Measurements from ENCODE around the gene MYO18A.
"Not testable (repeated sequence)": the region's sequence is repeated elsewhere in the genome, so short reads cannot be mapped to it uniquely, and the experiment has no call there.

Gene MYO18A, protein sequence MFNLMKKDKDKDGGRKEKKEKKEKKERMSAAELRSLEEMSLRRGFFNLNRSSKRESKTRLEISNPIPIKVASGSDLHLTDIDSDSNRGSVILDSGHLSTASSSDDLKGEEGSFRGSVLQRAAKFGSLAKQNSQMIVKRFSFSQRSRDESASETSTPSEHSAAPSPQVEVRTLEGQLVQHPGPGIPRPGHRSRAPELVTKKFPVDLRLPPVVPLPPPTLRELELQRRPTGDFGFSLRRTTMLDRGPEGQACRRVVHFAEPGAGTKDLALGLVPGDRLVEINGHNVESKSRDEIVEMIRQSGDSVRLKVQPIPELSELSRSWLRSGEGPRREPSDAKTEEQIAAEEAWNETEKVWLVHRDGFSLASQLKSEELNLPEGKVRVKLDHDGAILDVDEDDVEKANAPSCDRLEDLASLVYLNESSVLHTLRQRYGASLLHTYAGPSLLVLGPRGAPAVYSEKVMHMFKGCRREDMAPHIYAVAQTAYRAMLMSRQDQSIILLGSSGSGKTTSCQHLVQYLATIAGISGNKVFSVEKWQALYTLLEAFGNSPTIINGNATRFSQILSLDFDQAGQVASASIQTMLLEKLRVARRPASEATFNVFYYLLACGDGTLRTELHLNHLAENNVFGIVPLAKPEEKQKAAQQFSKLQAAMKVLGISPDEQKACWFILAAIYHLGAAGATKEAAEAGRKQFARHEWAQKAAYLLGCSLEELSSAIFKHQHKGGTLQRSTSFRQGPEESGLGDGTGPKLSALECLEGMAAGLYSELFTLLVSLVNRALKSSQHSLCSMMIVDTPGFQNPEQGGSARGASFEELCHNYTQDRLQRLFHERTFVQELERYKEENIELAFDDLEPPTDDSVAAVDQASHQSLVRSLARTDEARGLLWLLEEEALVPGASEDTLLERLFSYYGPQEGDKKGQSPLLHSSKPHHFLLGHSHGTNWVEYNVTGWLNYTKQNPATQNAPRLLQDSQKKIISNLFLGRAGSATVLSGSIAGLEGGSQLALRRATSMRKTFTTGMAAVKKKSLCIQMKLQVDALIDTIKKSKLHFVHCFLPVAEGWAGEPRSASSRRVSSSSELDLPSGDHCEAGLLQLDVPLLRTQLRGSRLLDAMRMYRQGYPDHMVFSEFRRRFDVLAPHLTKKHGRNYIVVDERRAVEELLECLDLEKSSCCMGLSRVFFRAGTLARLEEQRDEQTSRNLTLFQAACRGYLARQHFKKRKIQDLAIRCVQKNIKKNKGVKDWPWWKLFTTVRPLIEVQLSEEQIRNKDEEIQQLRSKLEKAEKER (N-terminal part only)

GRCh38 chr17:29180034-29180787, at the start of gene MYO18A:
TSS of gene MYO18A (minus strand) at chr17:29180398. CDS start at chr17:29166940, 13,458 bp downstream.
- DNase-seq (ENCODE audit: low read depth in 2 of 2): peak; percentile 67 to 82

- no peak for DNase-seq (ENCODE audit: low read depth in 2 of 2)
Observed at GRCh38 chr17:29225396-29225795, 45.2 kb upstream of the MYO18A start.

GRCh38 chr17:29221338-29221737, 41.1 kb upstream of the MYO18A start:
- DNase-seq (ENCODE audit: low read depth in 2 of 2): not testable (repeated sequence)

DNA sequence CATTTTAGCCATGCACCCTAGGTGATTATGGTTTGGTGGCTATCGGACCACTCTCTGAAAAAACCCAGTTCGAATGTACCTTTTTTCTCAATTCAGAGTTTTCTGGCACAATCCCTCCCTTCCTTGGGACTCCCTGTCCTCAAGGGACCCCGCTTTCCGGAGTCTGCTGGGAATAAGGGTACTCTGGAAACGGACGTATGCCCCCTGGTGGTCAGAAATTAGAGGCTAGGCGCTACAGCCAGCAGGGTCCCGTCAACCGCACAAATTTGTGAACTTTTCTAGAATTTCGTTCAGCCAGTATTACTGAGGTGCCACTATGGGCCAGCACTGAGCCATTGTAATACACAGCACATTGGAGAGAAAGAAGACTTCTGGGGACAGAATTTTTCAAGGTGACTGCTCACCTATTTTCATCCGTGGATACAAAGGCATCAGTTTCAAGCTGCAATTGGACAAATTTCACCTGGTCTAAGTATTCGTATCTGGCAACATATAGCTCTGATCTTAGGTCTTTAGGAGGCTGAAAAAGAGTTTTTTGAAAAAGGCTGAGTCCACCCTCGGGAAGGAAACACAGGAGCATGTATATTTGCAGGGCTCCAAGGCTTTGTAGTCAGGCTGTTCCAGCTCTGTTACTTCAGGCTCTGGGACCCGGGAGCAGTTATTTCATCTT, 39.3 kb upstream of the MYO18A start:
- DNase-seq (ENCODE audit: low read depth in 2 of 2): peak; percentile 54 to 66

GRCh38 chr17:29216856-29217255, 36.7 kb upstream of the MYO18A start:
- DNase-seq (ENCODE audit: low read depth in 2 of 2): no peak

GRCh38 chr17:29216181-29216580, 36.0 kb upstream of the MYO18A start:
- no peak for DNase-seq (ENCODE audit: low read depth in 2 of 2)

DNA sequence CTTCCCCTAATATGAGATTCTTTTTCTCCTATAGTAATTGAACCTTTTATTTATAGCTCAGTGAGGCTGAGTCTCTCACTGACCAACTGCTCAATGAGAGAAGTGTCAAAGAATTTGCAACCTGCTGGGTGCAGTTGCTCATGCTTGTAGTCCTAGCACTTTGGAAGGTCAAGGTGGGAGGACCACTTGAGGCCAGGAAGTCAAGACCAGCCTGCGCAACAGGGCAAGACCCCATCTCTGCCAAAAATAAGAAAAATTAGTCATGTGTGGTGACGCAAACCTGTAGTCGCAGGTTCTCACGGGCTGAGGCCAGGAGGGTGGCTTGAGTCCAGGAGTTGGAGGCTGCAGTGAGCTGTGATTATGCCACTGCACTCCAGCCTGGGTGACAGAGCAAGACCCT, 35.5 kb upstream of the MYO18A start:
- no peak for DNase-seq (ENCODE audit: low read depth in 2 of 2)

GRCh38 chr17:29215174-29215573, 35.0 kb upstream of the MYO18A start:
- no peak for DNase-seq (ENCODE audit: low read depth in 2 of 2)

DNA sequence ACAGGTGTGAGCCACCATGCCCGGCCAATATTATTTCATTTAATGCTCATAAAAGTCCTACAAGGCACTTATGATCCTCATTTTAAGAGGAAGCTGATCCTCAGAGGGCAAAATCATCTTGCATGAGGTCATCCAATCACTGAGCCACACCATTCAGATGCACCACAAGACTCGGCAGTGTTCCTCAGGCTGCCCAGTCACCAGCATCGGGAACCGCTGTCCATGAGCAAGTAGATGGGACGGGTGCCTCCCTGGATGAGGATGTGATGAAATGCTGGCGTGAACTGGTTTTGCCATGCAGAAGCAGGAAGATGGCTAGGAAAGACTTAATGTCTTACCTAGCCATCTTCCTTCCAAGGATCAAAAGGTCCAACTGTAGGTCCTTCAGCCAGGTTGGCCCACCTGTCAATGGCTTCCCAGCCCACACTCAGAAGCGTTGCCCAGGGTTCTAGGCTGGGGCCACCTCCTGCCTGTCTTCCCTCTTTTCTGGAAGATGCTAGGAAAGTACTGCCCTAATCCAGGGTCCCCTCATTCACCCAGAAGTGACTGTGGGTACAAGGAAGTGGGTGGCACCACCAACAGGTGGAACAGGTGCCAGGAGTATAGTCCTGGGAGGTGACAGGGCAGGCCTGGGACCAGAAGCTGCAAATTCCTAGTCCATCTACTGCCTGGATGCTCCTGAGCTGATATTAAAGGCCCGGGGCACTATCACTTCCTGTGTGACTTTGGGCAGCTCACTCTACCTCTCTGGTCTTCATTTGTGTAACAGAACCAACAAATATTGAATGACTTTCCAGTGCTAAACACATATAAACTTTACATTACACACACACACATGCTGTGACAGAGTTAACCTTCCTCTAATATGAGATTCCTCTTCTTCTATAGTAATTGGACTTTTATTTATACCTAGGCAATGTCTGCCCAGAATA, 34.3 kb upstream of the MYO18A start:
- no peak for DNase-seq (ENCODE audit: low read depth in 2 of 2)

- DNase-seq (ENCODE audit: low read depth in 2 of 2): no peak
Observed at GRCh38 chr17:29212681-29213121, 32.5 kb upstream of the MYO18A start.

DNA sequence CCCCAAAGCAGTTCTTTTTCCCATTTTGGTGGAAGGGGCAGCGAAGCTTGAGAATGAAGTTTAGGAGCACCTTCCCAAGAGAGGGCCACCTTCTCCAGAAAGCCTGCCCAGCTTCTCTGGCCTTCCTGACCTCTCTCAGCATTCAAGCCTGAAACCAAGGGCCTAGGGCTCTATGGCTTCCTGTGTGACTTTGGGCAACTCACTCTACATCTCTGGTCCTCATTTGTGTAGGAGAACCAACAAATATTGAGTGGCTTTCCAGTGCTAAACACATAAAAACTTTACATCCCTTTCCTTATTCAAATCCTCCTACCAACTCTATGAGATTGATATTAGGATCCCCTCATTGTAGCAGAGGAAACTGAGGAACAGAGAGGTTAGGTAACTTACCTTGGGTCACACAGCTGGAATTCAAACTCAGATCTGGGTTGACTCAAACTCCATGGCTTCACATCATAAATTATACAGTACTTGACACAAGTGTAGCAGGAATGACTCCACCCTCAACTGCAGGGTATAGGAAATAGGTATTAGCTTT, 32.0 kb upstream of the MYO18A start:
- DNase-seq (ENCODE audit: low read depth in 2 of 2): no peak

DNA sequence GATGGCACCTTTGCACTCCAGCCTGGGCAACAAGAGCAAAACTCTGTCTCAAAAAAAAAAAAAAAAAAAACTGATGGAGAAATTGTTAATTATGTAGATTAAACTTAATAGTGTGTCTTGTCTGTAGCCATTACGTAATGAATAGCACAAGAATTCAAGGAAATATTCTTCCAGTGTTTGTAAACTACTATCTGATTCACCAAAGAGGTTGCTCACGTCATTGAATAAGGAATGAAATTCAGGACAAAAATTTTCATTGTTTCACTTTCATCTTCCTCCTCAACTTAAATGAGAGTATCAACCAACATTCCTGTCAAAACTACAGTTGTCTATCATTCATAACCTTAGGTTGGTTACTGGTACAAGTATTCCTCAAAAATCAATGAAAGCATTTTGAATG, 30.7 kb upstream of the MYO18A start:
- no peak for DNase-seq (ENCODE audit: low read depth in 2 of 2)

DNA sequence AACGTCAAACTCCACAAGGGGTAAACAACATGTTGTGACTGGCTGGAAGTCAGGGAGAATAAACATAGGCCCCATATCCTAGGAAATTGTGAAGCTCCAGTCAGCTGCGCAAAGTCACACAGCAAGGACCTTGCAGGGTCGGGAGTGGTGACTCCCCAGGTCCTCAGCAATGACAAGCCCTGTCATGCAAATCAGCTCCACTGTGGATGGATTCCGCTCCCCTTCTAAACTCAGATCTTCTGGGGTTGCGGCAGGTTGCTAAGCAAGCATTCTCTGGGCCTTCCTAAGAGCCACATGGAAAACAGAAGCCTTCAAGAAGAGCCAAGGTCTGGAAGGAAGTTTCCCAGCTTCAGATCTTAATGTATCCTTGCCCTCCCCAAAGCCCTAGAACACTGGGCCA, 28.9 kb upstream of the MYO18A start:
- no peak for DNase-seq (ENCODE audit: low read depth in 2 of 2)

DNA sequence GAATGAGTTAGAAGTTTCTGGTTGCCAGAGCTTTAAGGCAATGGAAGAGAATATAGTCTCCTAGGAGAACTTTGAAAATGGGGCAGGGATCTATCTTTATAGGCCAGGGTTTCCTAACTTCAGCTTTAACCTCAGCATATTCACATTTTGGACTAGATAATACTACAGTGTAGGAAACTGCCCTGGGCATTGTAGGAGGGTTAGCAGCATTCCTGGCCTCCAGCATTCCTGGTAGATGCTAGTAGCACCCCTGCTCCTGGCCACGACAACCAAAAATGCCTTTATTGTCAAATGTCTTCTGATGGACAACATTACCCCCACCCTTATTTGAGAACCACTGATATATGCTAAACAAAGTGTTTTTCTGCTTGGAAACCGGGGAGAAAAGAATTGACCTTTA, 27.8 kb upstream of the MYO18A start:
- no peak for DNase-seq (ENCODE audit: low read depth in 2 of 2)

- no peak for DNase-seq (ENCODE audit: low read depth in 2 of 2)
Observed at GRCh38 chr17:29205047-29205446, 24.8 kb upstream of the MYO18A start.

DNA sequence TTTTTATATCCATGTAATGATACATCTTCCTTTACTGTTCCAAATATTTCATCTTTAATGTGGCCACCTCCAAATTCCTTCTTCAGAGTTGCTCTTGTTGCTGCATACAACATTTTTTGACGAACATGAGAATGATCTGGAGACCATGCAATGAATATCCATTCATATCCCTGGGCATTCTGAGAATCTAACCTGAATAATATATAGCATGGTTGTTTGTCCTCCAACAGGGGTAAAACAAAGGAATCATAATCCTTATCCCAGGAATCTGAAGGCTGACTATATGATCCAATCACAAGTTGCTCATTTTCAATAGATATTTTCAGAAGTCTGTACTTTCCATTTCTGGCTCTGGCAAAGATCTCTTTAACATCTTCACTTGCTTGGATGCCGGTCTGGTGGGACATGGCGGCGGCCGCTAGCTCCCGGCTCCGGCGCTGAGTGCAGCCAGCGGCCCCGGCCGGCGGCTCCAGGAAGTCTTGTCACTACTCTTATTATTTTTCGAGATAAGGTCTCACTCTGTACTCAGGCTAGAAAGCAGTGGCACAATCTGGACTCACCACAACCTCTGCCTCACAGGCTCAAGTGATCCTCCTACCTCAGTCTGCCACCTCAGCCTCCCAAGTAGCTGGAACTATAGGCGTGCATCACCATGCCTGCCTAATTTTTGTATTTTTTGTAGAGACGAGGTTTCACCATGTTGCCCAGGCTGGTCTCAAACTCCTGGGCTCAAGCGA, 24.0 kb upstream of the MYO18A start:
- DNase-seq (ENCODE audit: low read depth in 2 of 2): not testable (repeated sequence)

- DNase-seq (ENCODE audit: low read depth in 2 of 2): no peak
Observed at GRCh38 chr17:29197516-29198272, 17.5 kb upstream of the MYO18A start.

Data from stimulated activated CD4-positive, alpha-beta T cell treated with anti-CD3 and anti-CD28 coated beads, Interleukin-1b, Interleukin-23, amount 100 ng/mL, for 4 hours (primary cell).